ENCODE measurements around the gene ELAVL1.
"Not testable (repeated sequence)": the region's sequence is repeated elsewhere in the genome, so short reads cannot be mapped to it uniquely, and the experiment has no call there.

The ELAVL1 gene

GRCh38 chr19:8005534-8006256 lies at the start of gene ELAVL1:
ELAVL1 (minus strand) TSS chr19:8005641; CDS start chr19:7991815, 13,826 bp downstream.
- DNase-seq (ENCODE audit: low read depth): peak; percentile 68

DNA sequence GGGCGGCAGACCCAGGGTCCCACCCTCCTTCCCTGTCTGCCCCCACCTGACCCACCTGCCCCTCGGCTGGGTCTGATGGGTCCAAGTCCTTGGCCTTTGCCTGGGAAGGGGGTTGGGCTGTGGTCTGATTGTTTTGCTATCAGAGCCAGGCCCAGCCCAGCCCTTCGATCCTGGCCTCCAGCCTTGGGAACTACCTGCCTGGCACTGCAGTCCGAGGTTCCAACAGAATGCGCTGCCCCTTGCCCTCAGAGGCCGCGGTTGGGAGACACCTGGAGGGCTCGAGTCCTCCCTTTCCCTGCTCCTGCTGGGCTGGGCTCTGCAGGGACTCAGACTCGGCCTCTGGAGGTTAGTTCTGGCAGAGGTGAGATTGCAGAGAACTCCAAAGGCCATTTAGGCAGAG lies 48.7 kb upstream of the ELAVL1 start:
- no peak for DNase-seq (ENCODE audit: low read depth)

GRCh38 chr19:8052464-8052859 lies 47.0 kb upstream of the ELAVL1 start, which contains the start of gene CCL25:
CCL25 (plus strand) TSS chr19:8052760; CDS start chr19:8053050, 290 bp downstream.
- no peak for DNase-seq (ENCODE audit: low read depth)

- DNase-seq (ENCODE audit: low read depth): peak; percentile 99
Observed at GRCh38 chr19:8050274-8051096, 45.0 kb upstream of the ELAVL1 start.

- DNase-seq (ENCODE audit: low read depth): no peak
Observed at GRCh38 chr19:8046569-8047165, 41.2 kb upstream of the ELAVL1 start.

GRCh38 chr19:8045872-8046568 lies 40.6 kb upstream of the ELAVL1 start:
- no peak for DNase-seq (ENCODE audit: low read depth)

DNA sequence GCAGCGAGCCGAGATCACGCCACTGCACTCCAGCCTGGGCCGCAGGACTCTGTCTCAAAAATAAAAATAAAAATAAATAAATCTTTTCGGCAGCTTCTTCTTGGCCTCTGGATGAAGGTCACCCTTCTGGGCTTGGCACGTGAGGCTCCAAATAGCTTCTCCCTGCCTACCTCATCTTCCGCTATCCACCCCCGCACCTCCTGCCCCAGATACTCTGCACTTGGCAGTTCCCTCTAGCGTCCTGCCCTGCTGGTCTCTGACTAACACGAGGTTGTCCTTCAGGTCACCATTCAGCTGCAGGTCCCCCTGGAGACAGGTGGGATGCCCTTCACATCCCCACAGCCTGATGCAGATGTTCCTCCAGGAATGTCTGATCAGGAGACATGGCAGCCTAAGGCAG lies 38.6 kb upstream of the ELAVL1 start:
- DNase-seq (ENCODE audit: low read depth): no peak

DNA sequence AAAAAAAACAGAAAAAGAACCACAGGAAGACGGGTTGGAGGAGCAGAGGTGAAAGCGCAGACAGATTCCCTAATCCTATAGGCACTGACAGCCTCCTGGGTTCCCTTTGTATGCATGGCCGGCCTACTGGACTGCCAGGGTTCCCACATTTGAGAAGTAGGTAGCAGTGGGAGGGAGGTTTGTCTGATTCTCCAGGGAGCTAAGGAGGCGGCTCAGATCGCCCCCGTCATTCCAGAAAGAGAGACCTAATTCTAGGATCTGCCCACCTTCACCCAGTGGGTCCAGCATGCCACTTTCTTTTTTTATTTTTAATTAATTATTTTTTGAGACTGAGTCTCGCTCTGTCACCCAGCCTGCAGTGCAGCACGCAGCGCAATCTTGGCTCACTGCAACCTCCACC lies 37.5 kb upstream of the ELAVL1 start:
- DNase-seq (ENCODE audit: low read depth): no peak

DNA sequence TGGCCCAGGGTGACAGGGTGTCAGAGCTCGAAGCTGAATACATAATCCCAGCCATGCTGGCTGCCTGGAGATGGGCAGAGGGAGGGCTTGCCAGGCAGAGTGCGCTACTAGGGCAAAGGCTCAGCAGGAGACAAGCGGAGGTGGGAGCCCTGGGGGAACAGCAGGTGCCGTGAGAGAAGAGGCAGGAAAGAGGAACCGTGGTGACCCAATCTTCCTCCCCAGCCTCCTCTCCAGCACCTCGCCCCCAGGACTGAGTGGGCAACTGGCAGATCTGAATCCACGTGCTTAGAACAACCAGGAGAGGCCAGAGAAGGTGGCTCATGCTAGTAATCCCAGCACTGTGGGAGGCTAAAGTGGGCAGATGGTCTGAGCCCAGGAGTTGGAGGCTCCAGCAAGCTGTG lies 36.1 kb upstream of the ELAVL1 start:
- no peak for DNase-seq (ENCODE audit: low read depth)

- no peak for DNase-seq (ENCODE audit: low read depth)
Observed at GRCh38 chr19:8039231-8039630, 33.8 kb upstream of the ELAVL1 start.

DNA sequence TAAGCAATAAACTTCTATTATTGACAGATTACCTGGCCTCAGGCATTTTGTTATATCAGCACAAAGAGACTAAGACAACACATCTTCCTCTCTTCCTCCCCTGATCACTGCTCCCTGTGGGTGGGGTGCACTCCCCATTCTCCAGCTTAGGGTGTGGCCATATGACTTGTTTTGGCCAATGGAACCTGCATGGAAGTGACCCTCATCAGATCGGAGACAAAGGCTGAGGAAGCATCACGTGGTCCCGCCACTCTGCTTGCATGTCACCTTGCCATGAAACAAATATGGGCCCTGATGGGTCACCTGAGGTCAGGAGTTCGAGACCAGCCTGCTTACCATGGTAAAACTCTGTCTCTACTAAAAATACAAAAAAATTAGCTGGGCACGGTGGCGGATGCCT lies 33.4 kb upstream of the ELAVL1 start:
- DNase-seq (ENCODE audit: low read depth): no peak

GRCh38 chr19:8036434-8037099 lies 31.1 kb upstream of the ELAVL1 start:
- DNase-seq (ENCODE audit: low read depth): no peak

DNA sequence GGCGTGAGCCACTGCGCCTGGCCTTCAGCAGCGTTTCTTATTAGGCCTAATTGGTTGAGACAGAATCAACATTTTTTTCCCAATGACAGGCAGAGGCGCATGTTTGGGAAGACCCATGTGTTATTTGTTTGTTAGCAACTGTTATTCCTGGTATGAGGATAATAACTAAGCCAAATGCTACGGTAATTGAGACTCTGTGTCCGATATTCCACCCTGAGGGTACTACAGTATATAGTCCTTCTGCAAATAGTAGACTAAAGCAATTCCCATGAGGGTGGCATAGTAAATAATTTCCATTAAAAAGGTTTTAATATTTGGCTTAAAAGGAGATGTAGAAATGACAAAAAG lies 28.7 kb upstream of the ELAVL1 start:
- DNase-seq (ENCODE audit: low read depth): no peak

DNA sequence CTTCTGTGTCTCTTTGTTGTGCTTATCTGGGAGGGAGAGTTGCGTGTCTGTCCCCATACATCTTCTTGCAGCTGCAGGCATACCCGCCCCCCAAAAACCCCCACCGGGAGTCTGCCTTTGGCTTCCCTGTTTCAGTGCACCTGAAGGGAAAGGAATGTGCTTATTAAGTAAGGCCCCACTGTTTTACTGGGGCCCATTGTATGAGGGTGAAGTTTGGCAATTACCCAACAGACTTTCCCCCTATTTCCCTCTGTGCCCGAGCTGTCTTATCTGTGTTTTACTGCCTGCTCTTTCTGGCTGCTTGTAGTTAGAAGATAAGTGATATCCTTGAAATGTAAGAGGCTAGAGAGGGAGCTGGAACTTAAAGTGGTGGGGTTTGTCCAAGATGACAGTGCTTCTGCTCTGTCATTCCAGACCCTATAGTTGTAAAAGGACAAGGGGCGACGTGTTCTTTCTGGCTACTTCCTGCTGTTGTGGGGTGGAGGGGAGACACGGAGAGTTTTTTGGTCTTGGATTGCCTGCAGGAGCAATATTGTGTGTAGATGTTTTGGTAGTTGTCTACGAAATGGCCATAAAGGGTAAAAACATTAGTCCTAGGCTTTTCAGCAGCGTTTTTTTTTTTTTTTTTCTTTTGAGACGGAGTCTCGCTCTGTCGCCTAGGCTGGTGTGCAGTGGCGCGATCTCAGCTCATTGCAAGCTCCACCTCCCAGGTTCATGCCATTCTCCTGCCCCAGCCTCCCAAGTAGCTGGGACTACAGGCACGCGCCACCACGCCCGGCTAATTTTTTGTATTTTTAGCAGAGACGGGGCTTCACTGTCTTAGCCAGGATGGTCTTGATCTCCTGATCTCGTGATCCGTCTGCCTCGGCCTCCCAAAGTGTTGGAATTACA lies 28.1 kb upstream of the ELAVL1 start:
- peak; percentile 65 for DNase-seq (ENCODE audit: low read depth)

DNA sequence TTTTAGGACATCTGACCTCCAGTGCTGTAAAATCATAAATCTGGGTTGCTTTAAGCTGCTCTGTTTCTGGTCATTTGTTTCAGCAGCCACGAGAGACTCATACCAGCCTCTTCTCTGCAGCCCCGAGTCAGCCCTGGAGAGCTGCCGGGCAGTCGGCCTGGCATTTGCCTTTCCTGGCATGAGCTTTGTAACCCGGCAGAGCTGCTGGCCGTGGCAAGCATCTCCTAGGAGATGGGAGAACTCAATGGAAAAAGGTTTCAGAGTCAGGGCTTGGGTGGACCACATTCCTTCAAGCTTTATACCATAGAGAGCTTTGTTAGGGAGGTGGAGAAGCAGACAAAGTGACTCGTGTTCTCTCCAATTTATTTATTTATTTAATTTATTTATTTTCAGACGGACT lies 25.5 kb upstream of the ELAVL1 start:
- DNase-seq (ENCODE audit: low read depth): no peak

GRCh38 chr19:8028951-8029491 lies 23.6 kb upstream of the ELAVL1 start:
- DNase-seq (ENCODE audit: low read depth): no peak

DNA sequence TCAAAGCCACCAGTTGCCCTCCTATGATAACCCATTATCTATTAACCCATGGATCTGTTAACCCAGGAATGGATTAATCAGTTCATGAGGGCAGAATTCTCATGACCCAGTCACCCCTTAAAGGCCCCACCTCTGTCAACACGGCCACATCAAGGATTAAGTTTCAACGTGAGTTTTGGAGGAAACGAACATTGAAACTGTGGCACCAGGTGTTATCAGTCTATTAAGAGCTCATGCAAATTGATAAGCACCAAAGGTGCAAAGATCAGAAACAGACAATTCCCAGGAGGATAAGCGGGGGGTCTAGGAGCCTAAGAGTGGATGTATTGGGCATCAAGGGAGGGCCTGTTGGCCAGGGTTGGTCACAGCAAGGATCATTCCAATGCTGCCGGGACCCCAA lies 19.9 kb upstream of the ELAVL1 start:
- DNase-seq (ENCODE audit: low read depth): no peak

- not testable (repeated sequence) for DNase-seq (ENCODE audit: low read depth)
Observed at GRCh38 chr19:8024256-8024655, 18.8 kb upstream of the ELAVL1 start.

DNA sequence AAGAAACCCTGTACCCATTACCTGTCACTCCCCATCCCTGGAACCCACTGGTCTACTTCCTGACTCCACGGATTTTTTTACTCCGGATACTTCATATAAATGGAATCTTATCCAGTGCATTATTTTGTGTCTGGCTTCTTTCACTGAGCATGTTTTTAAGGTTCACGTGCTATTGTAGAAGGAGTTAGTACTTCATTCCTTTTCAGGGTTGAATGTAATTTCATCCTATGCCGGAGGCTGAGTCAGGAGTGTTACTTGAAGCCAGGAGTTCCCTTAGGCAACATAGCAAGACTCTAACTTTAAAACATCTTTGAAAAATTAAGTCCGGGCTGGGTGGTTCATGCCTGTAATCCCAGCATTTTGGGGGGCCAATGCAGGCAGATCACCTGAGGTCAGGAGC lies 17.9 kb upstream of the ELAVL1 start:
- no peak for DNase-seq (ENCODE audit: low read depth)

- no peak for DNase-seq (ENCODE audit: low read depth)
Observed at GRCh38 chr19:8022275-8022674, 16.8 kb upstream of the ELAVL1 start.

DNA sequence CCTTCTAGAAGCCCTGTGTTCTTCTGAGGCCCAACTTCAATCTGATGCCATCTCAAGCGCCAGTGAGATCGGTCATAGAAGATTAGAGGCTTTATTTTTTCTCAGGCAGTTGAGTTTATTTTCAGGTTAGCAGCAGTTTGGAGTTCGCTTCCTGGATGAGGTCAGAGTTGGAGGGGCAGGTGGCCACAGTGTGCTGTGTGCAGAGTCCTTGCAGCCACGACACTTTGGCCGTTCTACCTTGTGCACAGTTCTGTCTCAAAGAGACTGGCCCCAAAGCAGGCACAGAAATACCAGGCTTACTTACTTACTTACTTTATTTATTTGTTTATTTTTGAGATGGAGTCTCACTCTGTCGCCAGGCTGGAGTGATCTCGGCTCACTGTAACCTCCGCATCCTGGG lies 15.9 kb upstream of the ELAVL1 start:
- DNase-seq (ENCODE audit: low read depth): no peak
